H1 (cell line): Measurements from ENCODE around the gene IDH2. TPM values are rescaled to one million over a fixed set of nuclear protein-coding genes. Genes with fewer than 3 reads are reported as not detected.

Source experiments
- CTCF ChIA-PET: fragments of 300-600 bp; sonication (Branson Sonifier 250); formaldehyde crosslinking; loops from one replicate; lab custom pipeline; 2021; ENCODE audit not compliant: partially characterized antibody; lab: Charles Lee
- POLR2A ChIA-PET: fragments of 300-600 bp; sonication (Branson Sonifier 250); formaldehyde crosslinking; loops from one replicate; lab custom pipeline; 2021; ENCODE audit warnings: inconsistent platforms; ENCODE audit not compliant: partially characterized antibody; lab: Charles Lee
- DNase-seq, 2 experiments: peaks; one replicate each; pipeline versions ENCODE4 v3.0.0 to v3.0.0-alpha.2; 2010 to 2022; ENCODE audit warnings: low spot score in 2 of 2, low read depth in 1 of 2, mixed read lengths in 1 of 2
- FAIRE-seq: peaks from 2 replicates; lab custom pipeline; 2011; peaks lifted over from hg19 to GRCh38; lab: Jason Lieb, UNC
- H2AFZ ChIP-seq: 2 replicates; pipeline ENCODE4 v1.8.1; 2012; ENCODE audit warnings: low read length, inconsistent platforms
- H2AK5ac ChIP-seq: 2 replicates; pipeline ENCODE4 v1.6.1; 2013; ENCODE audit warnings: low read depth, low read length
- H2BK120ac ChIP-seq: replicated peaks from 2 replicates; pipeline ENCODE3; 2013; ENCODE audit warnings: low read depth, low read length, inconsistent platforms
- H2BK12ac ChIP-seq: 2 replicates; pipeline ENCODE4 v1.6.1; 2013; ENCODE audit warnings: low read depth, low read length
- H2BK15ac ChIP-seq: 2 replicates; pipeline ENCODE4 v1.6.1; 2013; ENCODE audit warnings: low read length
- H2BK20ac ChIP-seq: 2 replicates; pipeline ENCODE4 v1.6.1; 2013; ENCODE audit warnings: low read length
- H2BK5ac ChIP-seq: 2 replicates; pipeline ENCODE4 v1.6.1; 2013; ENCODE audit warnings: low read depth, low read length
- H3K14ac ChIP-seq: 2 replicates; pipeline ENCODE4 v1.6.1; 2013; ENCODE audit warnings: inconsistent platforms; ENCODE audit not compliant: insufficient read length
- H3K18ac ChIP-seq: 2 replicates; pipeline ENCODE4 v1.6.1; 2013; ENCODE audit warnings: low read length; ENCODE audit errors: extremely low read depth
- H3K23ac ChIP-seq: 2 replicates; pipeline ENCODE4 v1.6.1; 2013; ENCODE audit warnings: inconsistent platforms; ENCODE audit not compliant: insufficient read length
- H3K23me2 ChIP-seq: 2 replicates; pipeline ENCODE4 v1.6.1; 2013; ENCODE audit warnings: low read depth, low read length
- H3K27ac ChIP-seq: 2 replicates; pipeline ENCODE4 v1.6.1; 2011; ENCODE audit warnings: low read depth, low read length, inconsistent platforms
- H3K27me3 ChIP-seq, 4 experiments: replicated peaks in 1 of 4; 1 replicate in 1 of 4; 2 replicates in 3 of 4; pipeline versions ENCODE4 v1.6.1 to v1.8.1; 2011 to 2013; ENCODE audit warnings: low read length in 3 of 4, mild to moderate bottlenecking in 3 of 4, inconsistent platforms in 2 of 4, mixed read lengths in 2 of 4, moderate library complexity in 1 of 4; ENCODE audit not compliant: control insufficient read depth in 3 of 4, insufficient read depth in 3 of 4; ENCODE audit errors: extremely low read depth in 1 of 4
- H3K36me3 ChIP-seq, 4 experiments: 2 replicates each; pipeline versions ENCODE4 v1.6.1 to v1.8.1; 2011 to 2013; ENCODE audit warnings: mild to moderate bottlenecking in 4 of 4, low read length in 3 of 4, moderate library complexity in 2 of 4, control low read depth in 1 of 4, inconsistent platforms in 1 of 4; ENCODE audit not compliant: insufficient read depth in 4 of 4, control insufficient read depth in 2 of 4
- H3K4ac ChIP-seq: replicated peaks from 2 replicates; pipeline ENCODE3; 2013; ENCODE audit warnings: low read length, low read depth, mixed read lengths, inconsistent platforms; ENCODE audit not compliant: insufficient read length
- H3K4me1 ChIP-seq, 4 experiments: replicated peaks in 1 of 4; 1 replicate in 1 of 4; 2 replicates in 3 of 4; pipeline versions ENCODE4 v1.6.1 to v1.8.1; 2011 to 2013; ENCODE audit warnings: low read length in 3 of 4, inconsistent platforms in 2 of 4, mixed read lengths in 1 of 4; ENCODE audit not compliant: insufficient read depth in 4 of 4, control insufficient read depth in 3 of 4
- H3K4me2 ChIP-seq, 2 experiments: 2 replicates each; pipeline versions ENCODE4 v1.6.1 to v1.8.1; 2011 to 2013; ENCODE audit warnings: low read depth in 2 of 2, low read length in 2 of 2, control low read depth in 1 of 2, inconsistent platforms in 1 of 2, mild to moderate bottlenecking in 1 of 2; ENCODE audit not compliant: insufficient read depth in 1 of 2
- H3K4me3 ChIP-seq, 4 experiments: fragments of 200-600, 300-600 bp in 1 of 4; sonication (generic), shearing (Covaris generic), sonication (Bioruptor Twin) in 1 of 4; 2 replicates each; pipeline versions ENCODE4 v1.5.1 to v1.8.1; 2011 to 2016; ENCODE audit warnings: low read length in 4 of 4, low read depth in 3 of 4, control low read depth in 2 of 4, inconsistent platforms in 2 of 4, mild to moderate bottlenecking in 2 of 4, mixed read lengths in 1 of 4, moderate library complexity in 1 of 4; ENCODE audit not compliant: insufficient read depth in 2 of 4; ENCODE audit errors: extremely low read depth in 1 of 4
- H3K56ac ChIP-seq: replicated peaks from 2 replicates; pipeline ENCODE3; 2013; ENCODE audit warnings: low read depth, mild to moderate bottlenecking, mixed read lengths, low read length, inconsistent platforms; ENCODE audit not compliant: insufficient read length
- H3K79me1 ChIP-seq: 2 replicates; pipeline ENCODE4 v1.6.1; 2013; ENCODE audit warnings: low read depth, low read length, control low read depth
- H3K79me2 ChIP-seq, 2 experiments: 2 replicates each; pipeline versions ENCODE4 v1.6.1 to v1.8.1; 2012 to 2013; ENCODE audit warnings: low read length in 2 of 2, mild to moderate bottlenecking in 2 of 2, inconsistent platforms in 1 of 2; ENCODE audit not compliant: insufficient read depth in 2 of 2, control insufficient read depth in 1 of 2
- H3K9ac ChIP-seq, 4 experiments: replicated peaks in 1 of 4; 1 replicate in 1 of 4; 2 replicates in 3 of 4; pipeline versions ENCODE4 v1.6.1 to v1.8.1; 2011 to 2013; ENCODE audit warnings: low read depth in 3 of 4, low read length in 3 of 4, control low read depth in 2 of 4, mild to moderate bottlenecking in 2 of 4, moderate library complexity in 2 of 4, inconsistent platforms in 1 of 4; ENCODE audit errors: extremely low read depth in 1 of 4
- H3K9me3 ChIP-seq, 2 experiments: 2 replicates each; pipeline versions ENCODE4 v1.6.1 to v1.8.1; 2012 to 2013; ENCODE audit warnings: mild to moderate bottlenecking in 2 of 2, moderate library complexity in 2 of 2, control low read depth in 1 of 2, inconsistent platforms in 1 of 2, low read depth in 1 of 2, low read length in 1 of 2, mixed read lengths in 1 of 2; ENCODE audit not compliant: insufficient read depth in 2 of 2
- H4K20me1 ChIP-seq, 2 experiments: replicated peaks in 1 of 2; 2 replicates each; pipeline versions ENCODE3 to v1.8.1; 2011 to 2013; ENCODE audit warnings: inconsistent platforms in 2 of 2, low read length in 2 of 2, mild to moderate bottlenecking in 1 of 2; ENCODE audit not compliant: insufficient read depth in 2 of 2, control insufficient read depth in 1 of 2
- H4K5ac ChIP-seq: 2 replicates; pipeline ENCODE4 v1.6.1; 2013; ENCODE audit warnings: low read length, low read depth, mixed read lengths, inconsistent platforms; ENCODE audit not compliant: insufficient read length
- H4K8ac ChIP-seq: 2 replicates; pipeline ENCODE4 v1.8.0; 2013; ENCODE audit warnings: mild to moderate bottlenecking, moderate library complexity, low read length, inconsistent platforms; ENCODE audit not compliant: insufficient read depth; ENCODE audit errors: extremely low read depth
- H4K91ac ChIP-seq: replicated peaks from 2 replicates; pipeline ENCODE3; 2013; ENCODE audit warnings: low read length, mixed read lengths, inconsistent platforms; ENCODE audit not compliant: insufficient read length
- BRCA1 ChIP-seq: IDR thresholded peaks from 2 replicates; pipeline ENCODE4 v1.6.1; 2012; ENCODE audit warnings: low read depth, low read length, improper control_type of control experiment
- CREB1 ChIP-seq: IDR thresholded peaks from 2 replicates; pipeline ENCODE4 v1.6.1; 2012; ENCODE audit warnings: inconsistent platforms
- EZH2 ChIP-seq: fragments of 200-600 bp; sonication (generic); IDR thresholded peaks from 2 replicates; pipeline ENCODE4 v1.7.1; 2012; ENCODE audit warnings: low read depth, mild to moderate bottlenecking, moderate library complexity, low read length, inconsistent platforms; ENCODE audit not compliant: severe bottlenecking
- KDM5A ChIP-seq: fragments of 200-600 bp; IDR thresholded peaks from 2 replicates; pipeline ENCODE4 v1.7.1; 2012; ENCODE audit warnings: mild to moderate bottlenecking, low read length, inconsistent platforms, mixed read lengths
- POLR2AphosphoS5 ChIP-seq: IDR thresholded peaks from 2 replicates; pipeline ENCODE4 v1.6.1; 2011; ENCODE audit warnings: low read depth, low read length
- SP4 ChIP-seq: IDR thresholded peaks from 2 replicates; pipeline ENCODE4 v1.6.1; 2012; ENCODE audit warnings: low read length, inconsistent platforms
- SRF ChIP-seq: IDR thresholded peaks from 2 replicates; pipeline ENCODE4 v1.6.1; 2011; ENCODE audit warnings: mild to moderate bottlenecking, low read depth, low read length, moderate library complexity
- USF2 ChIP-seq: IDR thresholded peaks from 2 replicates; pipeline ENCODE4 v1.6.1; 2011; ENCODE audit warnings: low read length, improper control_type of control experiment
- WGBS, 2 experiments: shearing (Covaris generic) in 1 of 2; methylation state at CpG; one replicate each; pipeline versions ENCODE4 v1.1.6 to v1.1.7; 2013 to 2015; ENCODE audit warnings: low lambda C conversion rate in 2 of 2, mixed read lengths in 2 of 2, inconsistent platforms in 1 of 2, low coverage in 1 of 2, missing lambda C conversion rate in 1 of 2; ENCODE audit not compliant: insufficient replicate concordance in 2 of 2, insufficient coverage in 1 of 2, insufficient read length in 1 of 2; ENCODE audit errors: extremely low coverage in 1 of 2, missing lambda C conversion rate in 1 of 2; 5-methylcytosine and 5-hydroxymethylcytosine counted together
- polyA plus RNA-seq, 7 experiments: library from polyadenylated mRNA; depleted of rRNA in 3 of 7; stranded (reverse) in 5 of 7; unstranded in 2 of 7; fragments of >200 nt in 5 of 7; fragments of 200-250 nt in 2 of 7; gene quantifications; 1 replicate in 5 of 7; 2 replicates in 1 of 7; 4 replicates in 1 of 7; pipeline versions ENCODE4 v1.2.1 to v1.2.3, GENCODE V29; 2011 to 2013; ENCODE audit warnings: missing spikeins in 2 of 7, mixed read lengths in 2 of 7
- total RNA-seq: library from RNA; stranded (reverse); fragmentation: NEBNext Ultra II Directional; extraction: Animal tissue kit (Norgen Biotek cat#: 25700); gene quantifications from 2 replicates; pipeline ENCODE4 v1.2.1, GENCODE V29; 2021

The IDH2 gene
- total and polyA plus RNA-seq, 2 of the 8 experiments (the other 6 are each of a cell fraction or from before 2014, with no cell fraction given) = 64.2 to 84.6 TPM

- Histone ChIP-seq H3K4me3 (no peak overlapping the region), H4K5ac (no peak overlapping the region), H3K9ac (no peak overlapping the region), H4K20me1 (no peaks in the 10 kb centered on the region), H3K4me2 (no peak overlapping the region), H3K4me1 (no peaks in the 10 kb centered on the region), H3K4ac (no peak overlapping the region), H3K56ac (no peak overlapping the region), H3K23me2 (no peaks in the 10 kb centered on the region; the same call in 1 of the 2 replicates), H3K14ac (no peak overlapping the region), H3K79me1 (no peaks in the 10 kb centered on the region), H3K23ac (no peak overlapping the region), H3K79me2 (no peaks in the 10 kb centered on the region), H3K27me3 (no peaks in the 10 kb centered on the region), H4K91ac (no peak overlapping the region), H3K18ac (no peak overlapping the region), H2AK5ac (no peak overlapping the region), H2BK120ac (no peak overlapping the region), H2BK20ac (no peak overlapping the region), H2BK5ac (no peak overlapping the region), H2BK12ac (no peak overlapping the region), H4K8ac (no peak overlapping the region), H3K9me3 (peaks cover 0 to 11% of the 10 kb centered on the region in 2 experiments; a peak in 3 of 4 replicates), H2AFZ (no peak overlapping the region), H3K27ac (no peak overlapping the region), H3K36me3 (no peaks in the 10 kb centered on the region), H2BK15ac (no peak overlapping the region)
- no peak for TF ChIP-seq POLR2AphosphoS5
- TF ChIP-seq KDM5A = no peak
- TF ChIP-seq USF2 = no peak
- TF ChIP-seq BRCA1 = no peak
- no peak for TF ChIP-seq SRF
- TF ChIP-seq SP4 = no peak
- TF ChIP-seq CREB1 = no peak
- TF ChIP-seq EZH2 = no peak
- POLR2A ChIA-PET = no interaction called here
- 65% methylated on average over 2 of the region's 2 CpGs; no CpG with 5 or more reads in 1 of the 2 experiments for WGBS, 2 experiments
- CTCF ChIA-PET = interaction anchor here (0.7 to 1.4 kb wide), 2 partner anchors 29 to 90 kb away, joined by 3 to 6 read pairs; no protein-coding TSS in a partner anchor
- DNase-seq = no peak
- no peak for FAIRE-seq
Observed at GRCh38 chr15:90114451-90114901, 12.2 kb upstream of the IDH2 start.
